Spinal cord (tissue), 10 donors: ENCODE data around the gene LMX1B. TPM values are rescaled to one million over a fixed set of nuclear protein-coding genes. Genes with fewer than 3 reads are reported as not detected.
A peak's percentile ranks its signal among the peaks of the same experiment; 100 is the strongest.

ENCODE experiments used
- DNase-seq, 6 donors: peaks; one replicate each; pipeline versions ENCODE4 v3.0.0 to v3.0.0-alpha.2; 2013 to 2015; ENCODE audit warnings: low spot score in 6 of 6, low read depth in 4 of 6
- H3K27ac ChIP-seq: one replicate; pipeline ENCODE4 v1.5.1; 2013; ENCODE audit warnings: low read depth, low read length, control low read depth
- H3K27me3 ChIP-seq: one replicate; pipeline ENCODE4 v1.6.1; 2013; ENCODE audit warnings: low read length; ENCODE audit not compliant: control insufficient read depth, insufficient read depth
- H3K36me3 ChIP-seq: one replicate; pipeline ENCODE4 v1.6.1; 2013; ENCODE audit warnings: low read length; ENCODE audit not compliant: control insufficient read depth, insufficient read depth
- H3K4me1 ChIP-seq: one replicate; pipeline ENCODE4 v1.6.1; 2013; ENCODE audit warnings: low read length; ENCODE audit not compliant: control insufficient read depth, insufficient read depth
- H3K4me3 ChIP-seq: one replicate; pipeline ENCODE4 v1.5.1; 2013; ENCODE audit warnings: low read depth, low read length, control low read depth
- H3K9me3 ChIP-seq: one replicate; pipeline ENCODE4 v1.6.1; 2013; ENCODE audit warnings: low read length; ENCODE audit not compliant: control insufficient read depth, insufficient read depth
- WGBS: methylation state at CpG from one replicate; pipeline ENCODE4 v1.1.5; 2013; ENCODE audit warnings: missing lambda C conversion rate; ENCODE audit not compliant: insufficient coverage; 5-methylcytosine and 5-hydroxymethylcytosine counted together
- polyA plus RNA-seq, 2 donors: library from polyadenylated mRNA; unstranded; fragments of 120-200 nt; gene quantifications; one replicate each; pipeline ENCODE4 v1.2.1, GENCODE V29; 2013; ENCODE audit not compliant: insufficient read length in 2 of 2
- total RNA-seq, 2 donors: library from RNA; depleted of rRNA in 1 of 2; stranded (reverse); fragments of 120-200 nt in 1 of 2; fragments of >200 nt in 1 of 2; gene quantifications; one replicate each; pipeline versions ENCODE4 v1.2.3 to v1.2.4, GENCODE V29; 2013 to 2014
- donor health status: healthy.

The LMX1B gene
- total and polyA plus RNA-seq, 4 donors, result 3.5 to 34.0 (median 17.7) TPM

DNA sequence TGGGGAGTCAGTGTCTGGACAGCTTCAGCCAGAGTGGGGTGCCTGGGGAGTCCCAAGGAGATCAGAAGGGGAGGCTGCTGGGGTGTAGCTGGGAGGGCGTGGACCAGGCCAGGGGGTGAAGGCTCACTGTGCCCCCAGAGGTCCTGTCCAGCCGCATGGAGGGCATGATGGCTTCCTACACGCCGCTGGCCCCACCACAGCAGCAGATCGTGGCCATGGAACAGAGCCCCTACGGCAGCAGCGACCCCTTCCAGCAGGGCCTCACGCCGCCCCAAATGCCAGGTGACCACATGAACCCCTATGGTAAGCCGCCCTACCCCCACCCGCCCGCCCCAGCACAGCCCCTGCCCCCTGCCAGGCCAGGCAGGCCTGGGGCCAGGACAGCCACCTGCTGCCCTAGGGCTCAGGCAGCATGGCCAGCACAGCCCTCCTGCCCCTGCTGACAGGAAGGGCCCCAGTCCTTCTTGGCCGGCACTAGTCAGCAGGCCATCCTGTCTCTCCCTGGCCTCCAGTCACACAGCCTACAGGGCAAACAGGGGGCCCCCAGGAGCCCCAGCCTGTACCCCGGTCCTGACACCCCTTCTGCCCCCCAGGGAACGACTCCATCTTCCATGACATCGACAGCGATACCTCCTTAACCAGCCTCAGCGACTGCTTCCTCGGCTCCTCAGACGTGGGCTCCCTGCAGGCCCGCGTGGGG lies 82.1 kb downstream of the LMX1B start:
- Histone ChIP-seq H3K27me3 (no peaks in the 10 kb centered on the region), H3K4me3 (no peak overlapping the region), H3K4me1 (peaks cover 24% of the 10 kb centered on the region), H3K27ac (no peak overlapping the region), H3K9me3 (no peaks in the 10 kb centered on the region), H3K36me3 (peaks cover 53% of the 10 kb centered on the region)
- WGBS, result 75% methylated on average over 19 of the region's 22 CpGs
- DNase-seq, result no peak

DNA sequence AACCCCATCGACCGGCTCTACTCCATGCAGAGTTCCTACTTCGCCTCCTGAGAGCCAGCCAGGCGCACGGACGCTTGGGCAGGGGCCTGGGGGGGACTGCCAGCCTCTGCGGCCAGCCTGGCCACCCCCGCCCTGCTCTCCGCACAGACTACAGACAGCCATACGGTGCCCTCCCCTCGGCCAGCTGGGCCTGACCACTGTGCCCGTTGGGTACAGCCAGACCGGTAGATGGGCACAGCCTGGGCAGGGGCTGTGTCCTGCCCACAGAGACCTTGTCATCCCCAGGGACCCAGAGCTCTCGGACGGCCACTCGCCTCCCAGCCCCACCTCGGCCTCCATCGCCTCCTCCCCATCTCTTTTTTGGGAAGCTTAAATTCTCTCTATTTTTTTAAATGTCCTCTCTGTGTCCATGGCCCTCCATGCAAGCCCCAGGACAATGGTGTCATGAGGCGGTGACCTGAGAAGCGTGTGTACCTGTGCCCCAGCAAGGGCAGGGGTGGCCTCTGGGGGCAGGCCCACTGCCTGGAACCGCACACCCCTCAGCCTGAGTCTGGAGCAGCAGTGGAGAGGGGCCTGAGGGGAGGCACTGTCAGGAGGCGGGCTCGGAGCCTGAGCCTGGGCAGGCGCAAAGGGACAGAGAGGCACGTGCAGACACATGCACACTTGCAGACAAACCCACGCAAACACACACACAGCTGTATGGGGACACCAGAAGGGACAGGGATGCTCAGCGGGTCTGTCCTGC lies 82.8 kb downstream of the LMX1B start:
- H3K36me3 ChIP-seq, result peaks cover 49% of the 10 kb centered on the region
- no peaks in the 10 kb centered on the region for H3K9me3 ChIP-seq
- DNase-seq, result no peak
- peaks cover 21% of the 10 kb centered on the region for H3K4me1 ChIP-seq
- WGBS, result 79% methylated on average over 23 of the region's 27 CpGs
- no peak overlapping the region for H3K4me3 ChIP-seq
- peaks cover 2% of the 10 kb centered on the region for H3K27me3 ChIP-seq
- no peak overlapping the region for H3K27ac ChIP-seq

DNA sequence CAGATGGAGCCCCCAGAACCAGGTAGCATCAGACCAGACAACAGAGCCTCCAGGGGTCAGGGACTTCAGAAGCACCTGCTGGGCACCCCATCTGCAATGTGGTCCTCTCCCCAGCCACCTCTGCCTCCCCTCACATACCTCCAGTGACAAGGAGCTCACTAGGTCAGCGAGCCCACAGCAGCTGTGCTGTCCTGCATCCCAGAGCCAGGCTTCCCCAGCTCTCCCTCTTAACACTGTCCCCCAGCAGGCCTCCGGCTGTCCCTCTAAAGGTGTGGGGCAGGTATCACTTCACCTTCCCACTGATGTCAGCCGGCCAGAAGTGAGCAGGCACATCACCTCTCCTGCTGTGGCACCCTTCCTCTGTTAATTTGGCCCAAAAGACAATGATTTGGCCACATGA lies 83.6 kb downstream of the LMX1B start:
- Histone ChIP-seq H3K4me1 (peaks cover 15% of the 10 kb centered on the region), H3K4me3 (no peak overlapping the region), H3K27ac (no peak overlapping the region), H3K27me3 (peaks cover 2% of the 10 kb centered on the region), H3K36me3 (peaks cover 42% of the 10 kb centered on the region), H3K9me3 (no peaks in the 10 kb centered on the region)
- WGBS, result 74% methylated on average over 3 of the region's 3 CpGs
- DNase-seq, result no peak

DNA sequence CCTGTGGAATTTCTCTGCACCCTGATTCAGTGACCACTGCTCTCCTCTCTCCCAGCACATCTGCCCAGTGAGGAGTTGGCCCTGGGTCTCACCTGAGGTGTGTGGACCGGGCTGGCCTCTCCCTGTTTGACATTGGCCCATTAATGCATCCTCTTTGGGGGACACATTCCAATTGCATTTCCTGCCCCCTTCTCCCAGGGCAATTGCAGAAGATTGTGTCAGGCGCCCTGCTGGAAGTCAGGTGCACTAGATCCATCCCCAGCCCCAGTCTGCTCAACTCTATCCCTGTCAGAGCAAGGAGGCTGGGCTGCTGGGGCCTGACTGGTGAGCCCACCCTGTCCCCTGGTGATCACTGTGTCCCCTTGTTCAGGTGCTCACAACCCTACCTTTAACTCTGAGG lies 84.5 kb downstream of the LMX1B start:
- WGBS, result 78% methylated on average over 2 of the region's 2 CpGs
- H3K27me3 ChIP-seq, result peaks cover 7% of the 10 kb centered on the region
- H3K36me3 ChIP-seq, result peaks cover 35% of the 10 kb centered on the region
- H3K4me3 ChIP-seq, result no peak overlapping the region
- DNase-seq, result no peak
- no peak overlapping the region for H3K27ac ChIP-seq
- no peaks in the 10 kb centered on the region for H3K9me3 ChIP-seq
- H3K4me1 ChIP-seq, result peaks cover 13% of the 10 kb centered on the region

DNA sequence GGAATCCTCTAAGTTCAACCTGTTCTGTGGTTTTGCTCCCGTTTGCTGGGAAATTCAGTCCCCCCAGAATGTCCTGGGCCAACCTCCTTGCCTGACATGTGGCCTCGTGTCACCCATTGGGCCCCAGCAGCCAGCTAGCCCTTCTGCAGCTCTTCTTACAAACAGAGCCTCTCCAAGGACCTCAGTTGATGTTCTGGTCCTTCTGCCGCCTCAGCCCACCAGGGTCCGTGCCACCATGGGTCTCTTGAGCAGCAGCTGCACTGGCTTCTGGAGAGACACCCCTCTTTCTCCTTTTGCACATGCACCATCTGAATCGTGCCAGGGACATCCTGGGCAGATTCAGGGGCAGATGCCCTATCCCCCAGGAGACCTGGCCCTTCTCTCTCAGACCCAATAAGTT lies 85.0 kb downstream of the LMX1B start:
- H3K36me3 ChIP-seq, result peaks cover 31% of the 10 kb centered on the region
- WGBS, result 79% methylated on average over 5 of the region's 5 CpGs
- DNase-seq, result no peak
- H3K4me1 ChIP-seq, result peaks cover 14% of the 10 kb centered on the region
- no peak overlapping the region for H3K4me3 ChIP-seq
- no peak overlapping the region for H3K27ac ChIP-seq
- H3K27me3 ChIP-seq, result peaks cover 12% of the 10 kb centered on the region
- H3K9me3 ChIP-seq, result no peaks in the 10 kb centered on the region

DNA sequence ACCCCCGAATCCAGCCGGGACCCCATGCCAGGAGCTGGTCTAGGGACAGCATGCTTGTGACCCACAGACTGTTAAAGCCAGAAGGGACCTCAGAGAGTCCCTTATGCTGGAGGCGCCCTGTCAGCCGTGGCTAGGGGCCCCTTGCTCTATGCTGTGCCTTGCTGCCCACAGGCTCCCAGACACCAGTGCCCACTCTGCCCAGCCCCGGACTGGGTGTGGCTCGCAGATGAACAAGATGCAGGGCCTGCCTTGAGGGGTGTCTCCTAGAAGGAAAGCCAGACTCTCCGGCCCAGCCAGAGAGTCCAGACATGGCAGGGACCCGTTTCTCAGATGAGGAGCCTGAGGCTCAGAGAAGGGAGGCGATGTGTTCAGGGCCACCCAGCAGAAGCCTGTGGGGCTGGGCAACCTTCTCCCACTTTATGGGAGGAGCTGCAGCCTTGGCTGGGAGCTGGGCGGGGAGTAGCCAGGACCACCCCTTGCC lies 85.7 kb downstream of the LMX1B start:
- 78% methylated on average over 10 of the region's 10 CpGs for WGBS
- Histone ChIP-seq H3K4me3 (no peak overlapping the region), H3K27me3 (peaks cover 19% of the 10 kb centered on the region), H3K36me3 (peaks cover 31% of the 10 kb centered on the region), H3K27ac (no peak overlapping the region), H3K4me1 (peaks cover 17% of the 10 kb centered on the region), H3K9me3 (no peaks in the 10 kb centered on the region)
- DNase-seq, result no peak

DNA sequence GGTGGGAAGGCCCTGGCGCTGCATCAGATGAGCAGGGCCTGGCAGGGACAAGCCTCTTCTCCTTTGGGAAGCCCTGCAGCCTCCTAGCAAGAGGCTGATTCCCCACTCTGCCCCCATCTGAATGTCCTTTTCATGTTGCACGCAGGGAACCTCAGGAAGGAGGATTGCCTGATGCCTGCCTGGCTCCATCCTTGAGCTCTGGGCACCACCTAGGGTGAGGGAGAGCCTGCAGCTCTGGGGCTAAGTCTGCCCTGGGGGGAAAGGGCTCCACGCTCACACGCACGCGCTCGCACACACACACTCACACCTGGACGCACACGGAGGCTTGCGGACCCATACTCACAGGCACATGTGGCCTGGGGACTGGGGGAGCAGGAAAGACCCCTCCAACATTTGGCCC lies 86.6 kb downstream of the LMX1B start:
- WGBS, result 92% methylated on average over 9 of the region's 10 CpGs
- H3K4me1 ChIP-seq, result peaks cover 22% of the 10 kb centered on the region
- DNase-seq, result peak in 1 of 6 donors; percentile 7
- H3K9me3 ChIP-seq, result no peaks in the 10 kb centered on the region
- H3K4me3 ChIP-seq, result no peak overlapping the region
- peaks cover 26% of the 10 kb centered on the region for H3K36me3 ChIP-seq
- H3K27ac ChIP-seq, result no peak overlapping the region
- peaks cover 25% of the 10 kb centered on the region for H3K27me3 ChIP-seq

DNA sequence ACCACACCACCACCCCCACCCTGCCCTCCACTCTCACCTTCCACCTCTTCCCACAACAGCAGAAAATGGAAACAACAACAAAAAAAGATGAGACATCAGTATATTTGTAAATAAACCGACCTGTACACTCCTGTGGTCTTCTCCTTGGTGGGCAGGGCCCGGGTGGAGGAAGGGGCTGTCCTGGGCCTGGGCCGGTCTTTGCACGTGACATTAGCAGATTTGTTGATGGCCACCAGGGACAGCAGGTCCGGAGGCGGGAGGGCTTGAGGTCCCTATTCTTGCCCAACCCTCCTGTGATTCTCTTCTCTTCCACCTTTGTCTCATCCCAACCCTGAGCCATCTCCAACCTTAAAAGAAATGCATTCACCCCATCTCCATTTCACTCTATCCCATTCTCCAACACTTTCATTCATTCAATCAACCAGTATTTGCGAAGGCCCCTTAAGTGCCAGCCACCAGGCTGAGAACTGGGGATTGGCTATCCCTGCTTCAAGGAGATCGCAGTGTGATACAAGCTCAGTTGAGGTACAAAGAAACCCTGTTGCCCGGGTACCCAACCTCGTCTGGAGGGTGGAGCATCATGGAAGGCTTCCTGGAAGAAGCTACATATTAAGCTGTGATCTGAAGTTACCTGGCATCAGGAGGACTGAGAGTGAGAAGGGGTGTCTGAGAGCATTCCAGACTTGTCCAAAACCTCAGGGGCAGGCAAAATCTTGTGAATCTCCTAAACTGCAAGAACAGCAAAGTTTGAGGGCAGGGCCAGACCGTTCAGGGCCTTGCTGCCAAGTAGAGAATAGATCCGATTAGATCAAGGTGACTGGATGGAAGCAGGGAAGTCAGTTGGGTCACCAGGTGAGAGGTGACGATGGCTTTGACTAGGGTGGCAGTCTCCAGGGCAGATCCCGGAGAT lies 87.4 kb downstream of the LMX1B start:
- Histone ChIP-seq H3K4me1 (peaks cover 28% of the 10 kb centered on the region), H3K9me3 (no peaks in the 10 kb centered on the region), H3K4me3 (no peak overlapping the region), H3K27ac (no peak overlapping the region), H3K27me3 (peaks cover 33% of the 10 kb centered on the region), H3K36me3 (peaks cover 20% of the 10 kb centered on the region)
- 68% methylated on average over 14 of the region's 14 CpGs for WGBS
- DNase-seq, result no peak

DNA sequence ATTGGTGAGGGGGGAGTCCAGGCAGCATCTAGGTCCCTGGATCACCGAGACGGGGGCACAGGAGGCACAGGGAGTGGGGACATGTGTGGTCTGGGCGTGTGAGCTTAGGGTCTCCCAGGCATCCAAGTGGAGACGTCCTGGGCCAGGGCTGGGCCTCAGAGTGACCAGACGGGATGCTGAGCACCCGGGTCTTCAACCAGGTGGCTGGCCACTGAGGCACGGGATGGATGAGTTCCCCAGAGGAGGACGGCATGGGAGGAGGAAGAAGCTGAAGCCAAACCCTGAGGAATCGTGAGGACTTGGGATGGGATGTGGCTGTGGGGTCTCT lies 88.0 kb downstream of the LMX1B start:
- no peak for DNase-seq
- H3K27me3 ChIP-seq, result peaks cover 38% of the 10 kb centered on the region

More for the DNA sequence above, 88.0 kb downstream of the LMX1B start:
- Histone ChIP-seq H3K27ac (no peak overlapping the region), H3K4me3 (no peak overlapping the region), H3K9me3 (no peaks in the 10 kb centered on the region), H3K4me1 (peaks cover 28% of the 10 kb centered on the region), H3K36me3 (peaks cover 14% of the 10 kb centered on the region)
- WGBS, result 86% methylated on average over 9 of the region's 9 CpGs
